IMR-90 (cell line): ENCODE results near the gene THRAP3.

Experiments used
- MXI1 ChIP-seq: IDR thresholded peaks from 2 replicates; pipeline ENCODE4 v1.6.1; 2012; ENCODE audit warnings: low read depth, mild to moderate bottlenecking, low read length, moderate library complexity, borderline replicate concordance
- NFE2L2 ChIP-seq: fragments of 150-350 bp; IDR thresholded peaks from 2 replicates; pipeline ENCODE4 v1.6.1; 2016; ENCODE audit warnings: low read depth, mild to moderate bottlenecking, low read length
- POLR2A ChIP-seq: IDR thresholded peaks from 2 replicates; pipeline ENCODE4 v1.6.1; 2012; ENCODE audit warnings: mild to moderate bottlenecking, low read depth, low read length
- RCOR1 ChIP-seq: IDR thresholded peaks from 2 replicates; pipeline ENCODE4 v1.6.1; 2012; ENCODE audit warnings: mild to moderate bottlenecking, low read length, improper control_type of control experiment; ENCODE audit not compliant: insufficient replicate concordance
- TF ChIP-seq, protein P1 (sequence below): conservative IDR thresholded peaks from 2 replicates; pipeline ENCODE4 v1.5.1; 2012; ENCODE audit warnings: mild to moderate bottlenecking, low read depth, low read length, improper control_type of control experiment

DNA sequence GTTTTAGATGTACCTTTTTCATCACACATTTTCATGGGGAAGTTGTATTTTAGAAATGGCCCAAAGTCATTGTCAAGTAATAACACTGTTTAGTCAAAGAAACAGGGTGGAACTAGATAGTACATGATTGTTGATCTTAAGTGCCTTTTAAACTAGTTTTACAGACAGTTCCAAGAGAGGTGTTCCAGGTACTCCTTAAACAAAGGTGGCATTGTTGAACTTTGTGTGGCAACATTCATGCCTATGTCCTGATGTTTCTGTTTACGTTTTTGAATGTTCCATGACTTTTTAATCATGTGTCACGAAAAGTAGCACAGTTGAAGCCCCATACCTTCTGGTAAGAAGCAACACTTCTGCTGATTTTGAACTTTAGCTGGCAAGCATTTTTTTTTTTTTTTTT, 72.8 kb downstream of the THRAP3 start:
- TF ChIP-seq POLR2A (no peak), NFE2L2 (no peak), RCOR1 (no peak), MXI1 (no peak)
- TF ChIP-seq, protein P1, sequence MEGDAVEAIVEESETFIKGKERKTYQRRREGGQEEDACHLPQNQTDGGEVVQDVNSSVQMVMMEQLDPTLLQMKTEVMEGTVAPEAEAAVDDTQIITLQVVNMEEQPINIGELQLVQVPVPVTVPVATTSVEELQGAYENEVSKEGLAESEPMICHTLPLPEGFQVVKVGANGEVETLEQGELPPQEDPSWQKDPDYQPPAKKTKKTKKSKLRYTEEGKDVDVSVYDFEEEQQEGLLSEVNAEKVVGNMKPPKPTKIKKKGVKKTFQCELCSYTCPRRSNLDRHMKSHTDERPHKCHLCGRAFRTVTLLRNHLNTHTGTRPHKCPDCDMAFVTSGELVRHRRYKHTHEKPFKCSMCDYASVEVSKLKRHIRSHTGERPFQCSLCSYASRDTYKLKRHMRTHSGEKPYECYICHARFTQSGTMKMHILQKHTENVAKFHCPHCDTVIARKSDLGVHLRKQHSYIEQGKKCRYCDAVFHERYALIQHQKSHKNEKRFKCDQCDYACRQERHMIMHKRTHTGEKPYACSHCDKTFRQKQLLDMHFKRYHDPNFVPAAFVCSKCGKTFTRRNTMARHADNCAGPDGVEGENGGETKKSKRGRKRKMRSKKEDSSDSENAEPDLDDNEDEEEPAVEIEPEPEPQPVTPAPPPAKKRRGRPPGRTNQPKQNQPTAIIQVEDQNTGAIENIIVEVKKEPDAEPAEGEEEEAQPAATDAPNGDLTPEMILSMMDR = no peak
